ENCODE results near the gene FURIN. TPM values are rescaled to one million over a fixed set of nuclear protein-coding genes. Genes with fewer than 3 reads are reported as not detected.

The FURIN gene
- total RNA-seq (10 to 100 TPM; 52.8 to 74.0 (median 61.4) TPM), total RNA-seq (64.2 to 434 (median 139) reads per million in 29 experiments)
- total RNA-seq (2013) = 21.3 TPM

DNA sequence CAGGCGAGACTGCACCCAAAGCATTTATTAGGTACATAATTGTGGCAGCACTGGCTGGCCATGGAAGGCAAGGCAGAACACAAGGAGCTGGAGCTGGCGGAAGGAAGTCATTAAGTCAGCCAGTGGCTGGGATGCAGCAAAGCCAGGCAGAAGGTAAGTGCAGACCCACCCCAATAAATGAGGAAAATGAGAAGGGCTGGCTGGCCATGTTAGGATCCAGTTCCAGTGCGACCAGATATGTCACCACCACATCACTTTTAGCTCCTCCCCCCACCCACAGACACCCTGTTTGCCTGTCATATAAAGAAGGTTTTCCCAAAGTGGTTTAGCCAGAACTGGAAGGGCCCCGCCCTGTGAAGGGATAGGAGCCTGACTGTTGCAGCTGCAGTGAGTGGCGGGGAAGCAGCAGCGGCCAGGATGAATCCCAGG lies at the start of gene FURIN:
Gene FURIN (plus strand): TSS at position 328 of the 429 bp plus-strand sequence. CDS start 7,153 bp downstream, outside the sequence.
- Histone ChIP-seq H3K36me3 (ENCODE audit: control insufficient read depth in 2 of 2, extremely low read depth in 1 of 2, insufficient read depth in 1 of 2, low read length in 1 of 2) (no peaks in the 10 kb centered on the region), H3K4me1 (ENCODE audit: control insufficient read depth in 1 of 2, extremely low read depth in 1 of 2, insufficient read depth in 2 of 2, low read length in 2 of 2) (peaks cover 11 to 36% of the 10 kb centered on the region in 2 experiments), H3K27me3 (replicated peaks in 1 of 2; ENCODE audit: control insufficient read depth in 2 of 2, extremely low read depth in 1 of 2, insufficient read depth in 2 of 2, low read length in 1 of 2) (no peaks in the 10 kb centered on the region), H3K4me3 (ENCODE audit: control insufficient read depth in 1 of 2, extremely low read depth in 1 of 2, low read length in 1 of 2) (no peak within 1 kb of the TSS), H3K9me3 (no peaks in the 10 kb centered on the region), H3K27ac (ENCODE audit: low read length) (peak within 1 kb of the TSS; percentile 17)
- WGBS (ENCODE audit: insufficient coverage) = 96% methylated on average over 4 of the region's 6 CpGs
- Mint-ChIP-seq H3K4me3 (peak within 1 kb of the TSS in 2 of 3 donors; percentile 83 to 88), H3K27me3 (no peaks in the 10 kb centered on the region), H3K4me1 (peaks cover 34 to 38% (median 38%) of the 10 kb centered on the region in 3 donors), H3K9me3 (no peaks in the 10 kb centered on the region), H3K27ac (peak within 1 kb of the TSS; percentile 89 to 91), H3K36me3 (no peaks in the 10 kb centered on the region)
- DNase-seq = no peak
- ChIA-PET POLR2A (interaction anchor here in 1 of 2 donors (0.6 kb wide), 1 partner anchor 29 kb away, joined by 3 read pairs; no protein-coding TSS in a partner anchor), CTCF (interaction anchor here in 1 of 2 donors (0.6 kb wide), 1 partner anchor 131 kb away, joined by 4 read pairs; no protein-coding TSS in a partner anchor)
- ATAC-seq (replicated peaks in 1 of 4) = no peak

- Histone ChIP-seq H3K27ac (ENCODE audit: low read length) (no peak overlapping the region), H3K4me1 (ENCODE audit: control insufficient read depth in 1 of 2, extremely low read depth in 1 of 2, insufficient read depth in 2 of 2, low read length in 2 of 2) (peaks cover 2 to 39% of the 10 kb centered on the region in 2 experiments), H3K9me3 (no peaks in the 10 kb centered on the region), H3K27me3 (replicated peaks in 1 of 2; ENCODE audit: control insufficient read depth in 2 of 2, extremely low read depth in 1 of 2, insufficient read depth in 2 of 2, low read length in 1 of 2) (peaks cover 0 to 3% of the 10 kb centered on the region in 2 experiments), H3K4me3 (ENCODE audit: control insufficient read depth in 1 of 2, extremely low read depth in 1 of 2, low read length in 1 of 2) (no peak overlapping the region), H3K36me3 (ENCODE audit: control insufficient read depth in 2 of 2, extremely low read depth in 1 of 2, insufficient read depth in 1 of 2, low read length in 1 of 2) (no peaks in the 10 kb centered on the region)
- POLR2A ChIA-PET = no interaction called here
- Mint-ChIP-seq H3K9me3 (no peaks in the 10 kb centered on the region), H3K4me1 (peaks cover 12 to 32% (median 29%) of the 10 kb centered on the region in 3 donors), H3K4me3 (no peak overlapping the region), H3K36me3 (no peaks in the 10 kb centered on the region), H3K27me3 (no peaks in the 10 kb centered on the region), H3K27ac (no peak overlapping the region)
- CTCF ChIA-PET = no interaction called here
- 88% methylated on average over 6 of the region's 6 CpGs for WGBS (ENCODE audit: insufficient coverage)
- no peak for DNase-seq
- ATAC-seq (replicated peaks in 1 of 4) = no peak
Measured at GRCh38 chr15:90819390-90819789, 49.0 kb upstream of the FURIN start.

DNA sequence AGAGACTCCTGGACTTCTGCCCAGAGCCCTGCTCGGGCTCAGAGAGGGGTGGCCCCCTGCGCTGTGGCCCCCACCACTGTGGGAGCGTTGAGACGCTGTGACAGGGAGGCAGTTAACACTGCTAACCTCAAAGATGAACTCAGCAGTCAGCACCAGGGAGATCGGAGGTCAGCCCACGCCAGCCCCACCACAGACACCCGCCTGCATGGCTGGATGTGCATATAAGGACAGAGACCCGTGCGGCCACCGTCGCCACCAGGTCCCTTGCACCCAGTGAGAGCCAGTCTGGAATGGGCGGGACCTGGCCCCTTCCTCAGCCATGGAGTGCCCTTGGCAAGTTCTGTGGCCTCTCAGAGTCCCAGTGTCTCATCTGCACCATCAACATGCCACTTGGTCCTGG lies 48.5 kb upstream of the FURIN start:
- WGBS (ENCODE audit: insufficient coverage) = 49% methylated on average over 11 of the region's 12 CpGs
- no peak overlapping the region for H3K4me3 Mint-ChIP-seq
- POLR2A ChIA-PET = no interaction called here

GRCh38 chr15:90820481-90820880 lies 47.9 kb upstream of the FURIN start:
- Mint-ChIP-seq H3K9me3 (no peaks in the 10 kb centered on the region), H3K27me3 (no peaks in the 10 kb centered on the region), H3K36me3 (no peaks in the 10 kb centered on the region), H3K4me1 (peaks cover 12 to 21% (median 18%) of the 10 kb centered on the region in 3 donors), H3K4me3 (no peak overlapping the region), H3K27ac (no peak overlapping the region)
- ATAC-seq (replicated peaks in 1 of 4) (no peak), DNase-seq (no peak)
- WGBS (ENCODE audit: insufficient coverage) = 91% methylated on average over 7 of the region's 7 CpGs
- Histone ChIP-seq H3K4me3 (ENCODE audit: control insufficient read depth in 1 of 2, extremely low read depth in 1 of 2, low read length in 1 of 2) (no peak overlapping the region), H3K27ac (ENCODE audit: low read length) (no peak overlapping the region), H3K27me3 (replicated peaks in 1 of 2; ENCODE audit: control insufficient read depth in 2 of 2, extremely low read depth in 1 of 2, insufficient read depth in 2 of 2, low read length in 1 of 2) (peaks cover 0 to 3% of the 10 kb centered on the region in 2 experiments), H3K9me3 (no peaks in the 10 kb centered on the region), H3K36me3 (ENCODE audit: control insufficient read depth in 2 of 2, extremely low read depth in 1 of 2, insufficient read depth in 1 of 2, low read length in 1 of 2) (no peaks in the 10 kb centered on the region), H3K4me1 (ENCODE audit: control insufficient read depth in 1 of 2, extremely low read depth in 1 of 2, insufficient read depth in 2 of 2, low read length in 2 of 2) (peaks cover 2 to 34% of the 10 kb centered on the region in 2 experiments)
- POLR2A ChIA-PET = no interaction called here
- CTCF ChIA-PET = interaction anchor here in 1 of 2 donors (0.8 kb wide), 1 partner anchor 470 kb away, joined by 4 read pairs; no protein-coding TSS in a partner anchor

More for the DNA sequence above, 48.5 kb upstream of the FURIN start:
- H3K27me3 ChIP-seq (replicated peaks in 1 of 2; ENCODE audit: control insufficient read depth in 2 of 2, extremely low read depth in 1 of 2, insufficient read depth in 2 of 2, low read length in 1 of 2) = peaks cover 0 to 3% of the 10 kb centered on the region in 2 experiments
- DNase-seq (peak in 1 of 35 experiments; percentile 28), ATAC-seq (replicated peaks in 1 of 4) (no peak)
- CTCF ChIA-PET = no interaction called here
- Mint-ChIP-seq H3K27ac (no peak overlapping the region), H3K27me3 (no peaks in the 10 kb centered on the region), H3K36me3 (no peaks in the 10 kb centered on the region), H3K4me1 (peaks cover 12 to 27% (median 24%) of the 10 kb centered on the region in 3 donors), H3K9me3 (no peaks in the 10 kb centered on the region)
- no peaks in the 10 kb centered on the region for H3K9me3 ChIP-seq
- no peaks in the 10 kb centered on the region for H3K36me3 ChIP-seq (ENCODE audit: control insufficient read depth in 2 of 2, extremely low read depth in 1 of 2, insufficient read depth in 1 of 2, low read length in 1 of 2)
- peaks cover 2 to 36% of the 10 kb centered on the region in 2 experiments for H3K4me1 ChIP-seq (ENCODE audit: control insufficient read depth in 1 of 2, extremely low read depth in 1 of 2, insufficient read depth in 2 of 2, low read length in 2 of 2)
- H3K27ac ChIP-seq (ENCODE audit: low read length) = no peak overlapping the region
- no peak overlapping the region for H3K4me3 ChIP-seq (ENCODE audit: control insufficient read depth in 1 of 2, extremely low read depth in 1 of 2, low read length in 1 of 2)

DNA sequence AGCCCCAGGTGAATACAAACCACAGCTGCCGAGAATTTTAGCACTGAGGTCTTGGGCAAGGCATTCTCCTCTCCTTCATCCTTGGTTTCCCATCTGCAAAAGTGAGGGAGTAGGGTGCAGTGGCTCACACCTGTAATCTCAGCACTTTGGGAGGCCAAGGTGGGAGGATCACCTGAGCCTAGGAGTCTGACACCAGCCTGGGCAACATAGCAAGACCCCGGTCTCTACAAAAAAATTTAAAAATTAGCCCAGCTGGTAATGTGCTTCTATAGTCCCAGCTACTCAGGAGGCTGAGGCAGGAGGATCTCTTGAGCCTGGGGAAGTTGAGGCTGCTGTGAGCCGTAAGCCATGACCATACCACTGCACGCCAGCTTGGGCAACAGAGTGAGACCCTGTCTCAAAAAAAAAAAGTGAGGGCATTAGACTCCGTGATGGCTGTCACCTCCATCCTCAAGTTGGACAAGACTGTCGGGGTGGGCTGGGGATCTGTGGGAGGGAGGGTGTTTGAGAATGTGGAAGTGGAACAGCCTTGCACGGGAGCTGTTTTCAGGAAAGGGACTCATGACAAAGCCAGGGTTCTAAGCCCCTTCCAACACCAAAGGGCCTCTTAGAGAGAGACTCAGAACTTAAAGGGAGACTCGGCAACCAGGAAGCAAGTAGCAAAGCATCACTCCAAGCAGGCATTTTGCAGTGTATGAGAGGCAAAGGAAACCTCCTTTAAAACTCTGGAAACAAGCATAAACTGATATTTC lies 46.0 kb upstream of the FURIN start:
- DNase-seq = no peak
- Mint-ChIP-seq H3K27me3 (no peaks in the 10 kb centered on the region), H3K27ac (no peak overlapping the region), H3K4me3 (no peak overlapping the region), H3K36me3 (no peaks in the 10 kb centered on the region), H3K4me1 (peaks cover 11 to 12% (median 12%) of the 10 kb centered on the region in 3 donors), H3K9me3 (no peaks in the 10 kb centered on the region)
- no peaks in the 10 kb centered on the region for H3K36me3 ChIP-seq (ENCODE audit: control insufficient read depth in 2 of 2, extremely low read depth in 1 of 2, insufficient read depth in 1 of 2, low read length in 1 of 2)
- WGBS (ENCODE audit: insufficient coverage) = 96% methylated on average over 4 of the region's 8 CpGs
- H3K4me3 ChIP-seq (ENCODE audit: control insufficient read depth in 1 of 2, extremely low read depth in 1 of 2, low read length in 1 of 2) = no peak overlapping the region
- no peak for ATAC-seq (replicated peaks in 1 of 4)
- H3K9me3 ChIP-seq = no peaks in the 10 kb centered on the region
- H3K4me1 ChIP-seq (ENCODE audit: control insufficient read depth in 1 of 2, extremely low read depth in 1 of 2, insufficient read depth in 2 of 2, low read length in 2 of 2) = peaks cover 2 to 15% of the 10 kb centered on the region in 2 experiments
- no peak overlapping the region for H3K27ac ChIP-seq (ENCODE audit: low read length)
- ChIA-PET CTCF (no interaction called here), POLR2A (interaction anchor here in 1 of 2 donors (0.6 kb wide), 1 partner anchor 306 kb away, joined by 5 read pairs; no protein-coding TSS in a partner anchor)
- H3K27me3 ChIP-seq (replicated peaks in 1 of 2; ENCODE audit: control insufficient read depth in 2 of 2, extremely low read depth in 1 of 2, insufficient read depth in 2 of 2, low read length in 1 of 2) = peaks cover 0 to 3% of the 10 kb centered on the region in 2 experiments

- Mint-ChIP-seq H3K4me1 (peaks cover 3 to 5% (median 4%) of the 10 kb centered on the region in 3 donors), H3K36me3 (no peaks in the 10 kb centered on the region), H3K27me3 (no peaks in the 10 kb centered on the region), H3K4me3 (no peak overlapping the region), H3K9me3 (no peaks in the 10 kb centered on the region), H3K27ac (no peak overlapping the region)
- ChIA-PET POLR2A (no interaction called here), CTCF (no interaction called here)
- H3K27me3 ChIP-seq (replicated peaks in 1 of 2; ENCODE audit: control insufficient read depth in 2 of 2, extremely low read depth in 1 of 2, insufficient read depth in 2 of 2, low read length in 1 of 2) = peaks cover 0 to 3% of the 10 kb centered on the region in 2 experiments
- H3K4me1 ChIP-seq (ENCODE audit: control insufficient read depth in 1 of 2, extremely low read depth in 1 of 2, insufficient read depth in 2 of 2, low read length in 2 of 2) = peaks cover 0 to 4% of the 10 kb centered on the region in 2 experiments
- H3K36me3 ChIP-seq (ENCODE audit: control insufficient read depth in 2 of 2, extremely low read depth in 1 of 2, insufficient read depth in 1 of 2, low read length in 1 of 2) = no peaks in the 10 kb centered on the region
- H3K4me3 ChIP-seq (ENCODE audit: control insufficient read depth in 1 of 2, extremely low read depth in 1 of 2, low read length in 1 of 2) = no peak overlapping the region
- no peak overlapping the region for H3K27ac ChIP-seq (ENCODE audit: low read length)
- no peaks in the 10 kb centered on the region for H3K9me3 ChIP-seq
- DNase-seq (no peak), ATAC-seq (replicated peaks in 1 of 4) (no peak)
- WGBS (ENCODE audit: insufficient coverage) = 92% methylated on average over 7 of the region's 7 CpGs
Measured at GRCh38 chr15:90823455-90823974, 44.9 kb upstream of the FURIN start.
